HG03135 (cell line): Measurements from ENCODE around the gene TCERG1L.

ENCODE experiments used
- ATAC-seq: cut with Tn5 transposase; IDR thresholded peaks from one replicate; pipeline ENCODE4 v1.9.1; 2021; ENCODE audit warnings: mild to moderate bottlenecking, moderate library complexity; ENCODE audit not compliant: unreplicated experiment

Gene TCERG1L

DNA sequence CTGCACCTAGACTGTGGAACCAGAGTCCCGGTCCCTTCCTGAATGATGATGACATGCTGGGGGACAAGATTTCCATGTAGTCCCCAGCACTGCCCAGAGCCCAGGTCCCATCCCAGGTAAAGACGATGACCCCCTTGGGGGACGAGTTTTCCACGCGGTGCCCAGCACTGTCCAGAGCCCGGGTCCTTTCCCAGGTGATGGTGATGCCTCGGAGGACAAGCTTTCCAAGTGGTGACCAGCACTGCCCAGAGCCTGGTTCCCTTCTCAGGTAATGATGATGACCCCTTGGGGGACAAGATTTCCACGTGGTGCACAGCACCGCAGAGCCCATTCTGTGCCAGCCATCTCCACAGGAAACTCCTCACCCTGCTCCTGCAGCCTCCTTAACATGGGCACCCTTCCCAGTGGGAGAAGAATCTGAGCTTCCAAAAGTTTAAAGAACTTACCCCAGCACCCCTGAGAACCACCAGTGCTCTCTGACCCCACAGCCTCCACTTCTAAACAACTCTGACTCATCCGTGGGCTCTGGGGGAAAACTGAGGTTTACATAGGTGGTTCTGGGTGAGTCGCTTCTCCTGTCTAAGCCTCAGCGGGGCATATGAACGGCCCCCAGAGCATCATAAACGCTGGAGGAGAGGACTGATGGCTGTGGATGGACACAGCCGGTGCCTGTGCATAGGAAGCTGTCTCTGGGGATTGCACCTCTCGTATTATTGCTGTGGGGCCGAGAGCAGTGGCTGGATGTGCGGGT, 233.2 kb downstream of the TCERG1L start:
- ATAC-seq = no peak

DNA sequence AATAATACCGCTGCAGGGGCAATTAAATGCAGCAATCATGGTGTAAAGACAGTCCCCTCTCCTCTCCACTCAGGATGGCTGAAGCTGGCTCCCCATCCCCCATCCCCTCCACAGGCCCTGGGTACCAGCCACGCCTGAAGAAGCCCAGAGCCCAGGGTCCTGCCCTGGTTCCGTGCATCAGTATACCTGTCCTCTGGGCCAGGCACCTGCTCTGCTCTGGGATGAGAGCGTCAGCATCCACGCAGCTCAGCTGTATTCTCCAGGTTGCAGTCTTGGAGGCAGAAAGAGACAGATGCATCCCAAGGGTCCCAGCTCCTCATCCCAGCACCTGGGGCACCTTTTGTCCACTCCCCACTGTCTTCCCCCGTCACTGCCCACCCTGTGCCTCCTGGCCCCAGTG, 233.8 kb downstream of the TCERG1L start:
- ATAC-seq = no peak

GRCh38 chr10:131077031-131077430, 234.5 kb downstream of the TCERG1L start:
- no peak for ATAC-seq

DNA sequence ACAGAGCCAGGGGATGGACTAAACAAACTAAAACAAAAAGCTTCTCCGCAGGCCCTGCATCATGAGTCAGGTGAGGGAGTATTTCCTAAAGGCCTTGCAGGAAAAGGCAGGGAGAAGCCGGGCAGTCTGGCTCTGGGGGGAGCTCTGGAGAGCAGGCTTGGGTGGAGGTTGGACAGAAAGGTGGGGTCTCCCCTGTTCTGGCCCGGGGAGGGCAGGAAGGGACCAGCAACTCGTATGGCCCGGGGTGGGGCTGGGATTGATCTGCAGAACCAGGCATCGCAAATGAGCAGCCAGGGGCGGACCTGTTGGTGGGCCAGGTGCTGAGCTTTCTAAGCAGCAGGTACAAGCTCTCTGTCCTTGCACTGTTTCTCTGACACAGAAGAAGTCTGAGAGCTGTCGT, 235.2 kb downstream of the TCERG1L start:
- ATAC-seq = no peak

DNA sequence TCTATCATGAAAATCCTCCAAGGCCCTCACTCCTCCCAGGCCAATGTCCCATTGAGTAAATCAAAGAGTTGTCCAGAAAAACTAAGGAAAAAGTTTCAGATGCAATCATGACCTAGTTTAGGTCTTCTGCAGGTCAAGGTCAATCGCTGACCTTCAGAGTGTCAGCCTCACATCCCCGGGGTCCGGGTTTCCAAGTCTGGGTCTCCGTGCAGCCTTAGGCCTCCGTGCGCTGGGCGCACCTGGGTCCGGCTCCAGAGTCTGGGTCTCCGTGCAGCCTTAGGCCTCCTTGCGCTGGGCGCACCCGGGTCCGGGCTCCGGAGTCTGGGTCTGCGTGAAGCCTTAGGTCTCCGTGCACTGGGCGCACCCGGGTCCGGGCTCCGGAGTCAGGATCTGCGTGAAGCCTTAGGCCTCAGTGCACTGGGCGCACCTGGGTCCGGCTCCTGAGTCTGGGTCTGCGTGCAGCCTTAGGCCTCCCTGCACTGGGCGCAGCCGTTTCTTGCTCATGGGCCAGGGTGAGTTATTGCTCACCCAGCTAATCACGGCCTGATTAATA, 236.2 kb downstream of the TCERG1L start:
- ATAC-seq = no peak

DNA sequence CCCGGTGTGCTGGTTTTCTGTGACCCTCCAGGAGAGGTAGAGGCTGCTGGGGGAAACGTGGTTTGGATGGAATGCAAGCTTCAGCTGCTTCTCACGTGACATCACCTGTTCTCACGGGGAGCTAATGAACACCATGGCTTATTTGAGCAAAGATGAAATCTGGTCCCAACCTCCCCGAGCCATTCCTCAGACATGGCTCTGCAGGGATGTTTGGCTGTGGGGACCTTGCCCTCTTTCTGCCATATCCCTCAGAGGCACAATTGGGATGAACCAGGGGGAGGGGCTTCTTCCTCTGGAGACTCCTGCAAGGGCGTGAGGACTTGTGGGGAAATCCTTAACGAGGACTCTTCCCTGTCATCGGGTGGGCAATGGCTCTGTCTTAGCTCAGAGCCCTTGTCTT, 236.8 kb downstream of the TCERG1L start:
- no peak for ATAC-seq

- ATAC-seq = no peak
Observed at GRCh38 chr10:131073469-131074035, 238.0 kb downstream of the TCERG1L start.

GRCh38 chr10:131072651-131073468, 238.7 kb downstream of the TCERG1L start:
- ATAC-seq = no peak

DNA sequence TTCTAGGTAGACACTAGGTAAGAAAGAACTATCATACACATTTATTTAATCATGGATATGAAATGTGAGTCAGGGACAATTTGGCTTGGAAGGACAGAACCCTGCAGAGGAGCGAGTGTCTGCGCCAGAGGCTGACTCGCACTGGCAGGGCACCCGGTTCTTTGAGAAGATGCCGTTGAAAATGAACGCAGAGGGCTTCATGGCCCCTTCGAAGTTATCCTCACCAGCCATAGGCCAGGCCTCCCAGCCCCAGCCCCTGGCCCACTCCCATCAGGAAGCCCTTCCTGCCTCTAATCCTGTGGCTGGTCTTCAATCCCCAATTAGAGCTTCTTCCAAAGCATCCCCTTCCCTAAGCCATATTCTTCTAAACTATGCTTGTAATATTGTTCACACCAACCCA, 239.8 kb downstream of the TCERG1L start:
- no peak for ATAC-seq

DNA sequence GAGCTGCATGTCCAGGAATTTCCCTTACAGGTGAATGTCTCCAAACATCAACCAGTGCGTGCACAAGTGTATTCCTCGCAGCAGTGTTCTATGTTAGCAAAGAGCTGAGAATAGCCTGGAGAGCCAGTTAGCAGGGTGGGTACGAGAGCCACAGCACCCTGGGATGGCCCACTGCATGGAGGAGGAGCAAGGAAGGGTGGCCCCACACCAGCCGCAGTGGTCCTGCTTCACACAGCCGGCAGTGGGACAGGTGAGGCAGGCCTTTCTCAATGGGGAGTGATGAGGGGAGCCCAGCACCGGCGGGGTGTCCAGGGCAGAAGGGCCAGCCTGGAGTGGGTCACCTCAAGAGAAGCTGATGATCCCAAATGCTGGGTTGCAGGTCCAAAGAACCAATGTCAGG, 240.7 kb downstream of the TCERG1L start:
- no peak for ATAC-seq

DNA sequence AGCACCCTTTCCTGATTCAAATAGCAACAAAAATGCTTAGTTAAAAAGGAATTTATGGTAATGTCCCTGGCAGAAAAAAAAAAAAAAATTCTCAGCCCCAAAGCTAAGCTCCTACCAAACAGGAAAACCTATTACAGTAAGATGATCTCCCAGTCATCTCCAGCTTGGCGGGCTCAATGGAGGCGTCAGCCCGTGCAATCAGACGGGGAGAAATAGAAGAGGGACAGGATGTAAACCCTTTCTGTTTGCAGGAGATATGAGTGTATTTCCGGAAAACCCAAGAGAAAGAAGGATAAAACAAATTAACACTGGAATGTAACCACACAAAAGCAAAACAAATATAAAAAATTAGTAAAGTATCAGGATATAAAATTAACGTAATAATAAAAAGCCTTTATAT, 242.8 kb downstream of the TCERG1L start:
- no peak for ATAC-seq

- ATAC-seq = no peak
Observed at GRCh38 chr10:131068311-131068710, 243.2 kb downstream of the TCERG1L start.

GRCh38 chr10:131067690-131068089, 243.8 kb downstream of the TCERG1L start:
- ATAC-seq = no peak

- ATAC-seq = no peak
Observed at GRCh38 chr10:131065673-131066305, 245.7 kb downstream of the TCERG1L start.

DNA sequence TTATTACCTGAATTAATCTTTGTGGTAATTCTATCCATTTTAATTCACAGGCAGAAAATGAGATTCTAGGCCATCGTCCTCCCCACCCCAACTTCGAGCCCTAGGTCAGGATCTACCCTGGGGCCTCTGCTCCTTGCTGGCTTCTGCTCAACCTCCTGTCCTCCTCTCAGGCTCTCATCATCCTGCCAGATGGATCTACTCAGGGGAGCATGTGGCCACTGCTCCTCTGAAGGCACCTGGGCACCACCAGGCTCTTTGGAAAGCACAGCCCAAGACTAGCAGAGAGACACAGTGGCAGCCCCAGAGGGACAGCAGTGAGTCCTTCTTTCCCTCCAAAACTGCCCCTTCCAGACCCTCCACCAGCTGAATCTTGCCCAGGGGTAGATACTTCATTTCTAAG, 248.2 kb downstream of the TCERG1L start:
- ATAC-seq = no peak

DNA sequence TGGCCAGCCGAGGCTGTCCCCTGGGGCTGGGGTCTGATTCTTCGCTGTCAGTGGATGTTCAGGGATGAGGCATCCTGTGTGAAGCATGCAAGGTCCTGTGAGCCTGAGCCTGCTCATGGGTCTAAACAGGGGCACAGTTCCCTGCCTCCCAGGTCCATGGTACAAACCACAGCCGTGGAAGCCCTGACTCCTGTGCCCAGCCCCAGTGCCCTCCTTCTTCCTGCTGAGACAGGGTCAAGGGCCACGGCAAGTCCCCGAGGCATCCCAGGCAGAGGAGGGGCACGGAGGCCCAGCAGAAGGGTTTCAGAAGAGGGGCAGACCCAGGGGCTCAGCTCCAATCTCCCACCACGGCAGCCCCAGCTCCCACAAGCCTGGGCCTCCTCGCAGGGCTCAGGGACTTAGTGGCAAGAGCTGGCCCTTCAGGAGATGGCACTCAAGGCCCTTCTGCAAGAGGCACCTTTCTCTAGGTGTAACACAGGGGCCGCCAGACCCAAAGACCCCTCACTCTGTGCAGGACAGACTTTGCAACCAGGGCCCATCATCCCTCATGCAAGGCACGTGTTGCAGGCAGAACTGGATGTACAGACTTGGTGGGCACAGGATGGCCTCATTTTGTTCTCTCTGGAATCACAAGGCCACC, 248.8 kb downstream of the TCERG1L start:
- no peak for ATAC-seq

DNA sequence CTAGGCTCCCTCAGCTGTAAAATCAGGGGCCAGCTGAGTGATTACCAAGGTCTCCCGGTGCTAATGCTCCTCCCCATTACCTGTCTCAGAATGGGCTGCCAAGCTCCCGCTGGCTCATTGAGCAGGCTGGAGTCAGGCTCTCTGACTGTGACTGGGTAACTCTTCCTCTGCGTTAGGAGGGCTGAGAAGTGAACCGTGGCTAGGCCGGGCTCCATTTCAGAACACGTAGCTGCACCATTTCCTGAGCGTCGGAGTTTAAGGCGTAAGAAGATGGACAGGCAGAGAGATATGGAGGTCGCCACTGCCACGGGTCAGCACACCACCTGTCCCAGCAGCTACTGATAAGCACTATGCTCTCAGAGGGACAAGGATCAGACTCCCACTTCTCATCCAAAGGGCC, 250.3 kb downstream of the TCERG1L start:
- ATAC-seq = no peak

DNA sequence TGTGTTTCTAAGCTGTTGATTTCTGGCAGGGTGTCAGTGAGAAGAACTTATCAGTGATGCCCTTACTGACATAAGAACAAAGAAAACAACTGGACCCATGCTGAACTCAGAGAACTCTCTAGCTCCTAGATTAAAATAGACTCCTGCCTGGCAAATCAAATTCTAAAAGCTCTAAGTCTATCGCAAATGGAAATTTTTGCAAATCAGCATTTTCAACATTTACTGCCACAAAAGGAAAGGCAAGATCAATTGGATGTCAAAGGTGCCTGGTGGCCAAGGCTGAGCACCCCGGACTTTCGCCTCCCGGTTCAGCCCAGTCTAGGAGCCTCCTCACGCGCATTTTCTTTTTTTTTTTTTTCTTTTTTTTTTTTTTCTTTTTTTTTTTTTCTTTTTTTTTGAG, 251.6 kb downstream of the TCERG1L start:
- no peak for ATAC-seq

- ATAC-seq = no peak
Observed at GRCh38 chr10:131058799-131059198, 252.7 kb downstream of the TCERG1L start.

- ATAC-seq = no peak
Observed at GRCh38 chr10:131056781-131057180, 254.7 kb downstream of the TCERG1L start.

- no peak for ATAC-seq
Observed at GRCh38 chr10:131056091-131056579, 255.4 kb downstream of the TCERG1L start.
